Occipital lobe (tissue), 2 donors: Measurements from ENCODE around the gene PPP1R26. TPM values are rescaled to one million over a fixed set of nuclear protein-coding genes. Genes with fewer than 3 reads are reported as not detected.

Experiments used
- DNase-seq: peaks from one replicate; lab custom pipeline; 2025; lab: John Stamatoyannopoulos, UW
- total RNA-seq: library from RNA; depleted of rRNA; stranded (reverse); fragments of >200 nt; gene quantifications from one replicate; pipeline ENCODE4 v1.2.3, GENCODE V29; 2014

PPP1R26 gene
- total RNA-seq, 1 donor from 2014 or later: 38.5 TPM

GRCh38 chr9:135463140-135463539, 16.4 kb upstream of the PPP1R26 start:
- DNase-seq: no peak

GRCh38 chr9:135464181-135464580, 15.4 kb upstream of the PPP1R26 start:
- DNase-seq: no peak

- DNase-seq: no peak
These were observed 10.6 kb upstream of the PPP1R26 start for GRCh38 chr9:135468854-135469521.

GRCh38 chr9:135471791-135472640, 7.6 kb upstream of the PPP1R26 start:
- DNase-seq: no peak

GRCh38 chr9:135473972-135474543, 5.5 kb upstream of the PPP1R26 start:
- DNase-seq: no peak

GRCh38 chr9:135474915-135475314, 4.7 kb upstream of the PPP1R26 start:
- DNase-seq: peak; percentile 46

GRCh38 chr9:135476561-135477355, 2.8 kb upstream of the PPP1R26 start:
- DNase-seq: no peak

GRCh38 chr9:135478191-135478590, 1.4 kb upstream of the PPP1R26 start:
- no peak for DNase-seq

GRCh38 chr9:135478829-135479468, 633 bp upstream of the PPP1R26 start:
- DNase-seq: peak; percentile 19

GRCh38 chr9:135480071-135480939, 723 bp downstream of the PPP1R26 start:
- peak; percentile 40 for DNase-seq

GRCh38 chr9:135480940-135481310, 1.3 kb downstream of the PPP1R26 start:
- no peak for DNase-seq

- DNase-seq: no peak
These were observed 2.6 kb downstream of the PPP1R26 start for GRCh38 chr9:135482015-135482754.

- no peak for DNase-seq
These were observed 5.1 kb downstream of the PPP1R26 start for GRCh38 chr9:135484460-135485277.

GRCh38 chr9:135485385-135485784, 5.8 kb downstream of the PPP1R26 start:
- no peak for DNase-seq

- DNase-seq: no peak
These were observed 6.2 kb downstream of the PPP1R26 start for GRCh38 chr9:135485832-135486231.

- no peak for DNase-seq
These were observed 6.9 kb downstream of the PPP1R26 start for GRCh38 chr9:135486267-135487065.

GRCh38 chr9:135487281-135488012, 7.9 kb downstream of the PPP1R26 start:
- DNase-seq: no peak
